Endothelial cell of umbilical vein (primary cell): ENCODE measurements around the gene ACE. TPM values are rescaled to one million over a fixed set of nuclear protein-coding genes. Genes with fewer than 3 reads are reported as not detected.
A peak's percentile ranks its signal among the peaks of the same experiment; 100 is the strongest.

Experiments
- BruUV-seq: library from RNA; stranded (reverse); fragments of 400-500 nt; replicated peaks from 2 replicates; lab custom pipeline; 2021; lab: Mats Ljungman, UMichigan
- CTCF ChIA-PET: fragments of 300-600, 350-600 bp; sonication (Branson Sonifier 250); formaldehyde crosslinking; loops from one replicate; lab custom pipeline; 2021; ENCODE audit warnings: antibody characterized with exemption, inconsistent platforms; lab: Charles Lee
- POLR2A ChIA-PET: fragments of 300-600, 350-600 bp; sonication (Branson Sonifier 250); formaldehyde crosslinking; loops from one replicate; lab custom pipeline; 2021; ENCODE audit warnings: antibody characterized with exemption, inconsistent platforms; lab: Charles Lee
- DNase-seq: peaks from one replicate; pipeline ENCODE4 v3.0.0-alpha.2; 2011; ENCODE audit warnings: low read depth, low spot score
- FAIRE-seq: peaks from 2 replicates; lab custom pipeline; 2011; peaks lifted over from hg19 to GRCh38; lab: Jason Lieb, UNC
- H2AFZ ChIP-seq: 2 replicates; pipeline ENCODE4 v1.6.0; 2012; ENCODE audit warnings: low read depth, low read length, control low read depth, inconsistent platforms
- H3K27ac ChIP-seq: 2 replicates; pipeline ENCODE4 v1.5.1; 2011; ENCODE audit warnings: low read depth, mild to moderate bottlenecking, control low read depth, low read length, moderate library complexity; ENCODE audit not compliant: insufficient read depth
- H3K27me3 ChIP-seq, 2 experiments: 2 replicates each; pipeline versions ENCODE4 v1.6.0 to v1.6.1; 2011; ENCODE audit warnings: low read length in 2 of 2, mixed read lengths in 1 of 2; ENCODE audit not compliant: control insufficient read depth in 2 of 2, insufficient read depth in 2 of 2
- H3K36me3 ChIP-seq, 2 experiments: 2 replicates in 1 of 2; 3 replicates in 1 of 2; pipeline ENCODE4 v1.5.1; 2011; ENCODE audit warnings: low read length in 2 of 2, mild to moderate bottlenecking in 1 of 2, moderate library complexity in 1 of 2; ENCODE audit not compliant: control insufficient read depth in 2 of 2, insufficient read depth in 2 of 2; ENCODE audit errors: extremely low read depth in 1 of 2
- H3K4me1 ChIP-seq: 3 replicates; pipeline ENCODE4 v1.5.1; 2011; ENCODE audit warnings: mild to moderate bottlenecking, low read length; ENCODE audit not compliant: control insufficient read depth, insufficient read depth; ENCODE audit errors: extremely low read depth
- H3K4me2 ChIP-seq: 2 replicates; pipeline ENCODE4 v1.6.1; 2011; ENCODE audit warnings: low read length, control low read depth, mixed read lengths; ENCODE audit not compliant: insufficient read depth
- H3K4me3 ChIP-seq, 3 experiments: fragments of 200-600 bp in 1 of 3; sonication (generic), shearing (Covaris generic) in 1 of 3; replicated peaks in 1 of 3; 2 replicates each; pipeline ENCODE4 v1.5.1; 2011 to 2016; ENCODE audit warnings: control low read depth in 3 of 3, low read length in 3 of 3, mild to moderate bottlenecking in 2 of 3, inconsistent platforms in 1 of 3, low read depth in 1 of 3, moderate library complexity in 1 of 3; ENCODE audit not compliant: insufficient read depth in 1 of 3
- H3K79me2 ChIP-seq: 2 replicates; pipeline ENCODE4 v1.6.0; 2012; ENCODE audit warnings: low read length, inconsistent platforms; ENCODE audit not compliant: control insufficient read depth, insufficient read depth
- H3K9ac ChIP-seq: replicated peaks from 2 replicates; pipeline ENCODE3; 2011; ENCODE audit warnings: low read length, control low read depth; ENCODE audit not compliant: insufficient read depth; ENCODE audit errors: extremely low read depth
- H3K9me1 ChIP-seq: replicated peaks from 3 replicates; pipeline ENCODE4 v1.6.0; 2011; ENCODE audit warnings: mild to moderate bottlenecking, low read length; ENCODE audit not compliant: control insufficient read depth, insufficient read depth; ENCODE audit errors: extremely low read depth
- H3K9me3 ChIP-seq: replicated peaks from 2 replicates; pipeline ENCODE4 v1.5.1; 2012; ENCODE audit warnings: low read length, inconsistent platforms; ENCODE audit not compliant: control insufficient read depth, insufficient read depth
- H4K20me1 ChIP-seq: replicated peaks from 2 replicates; pipeline ENCODE3; 2011; ENCODE audit warnings: mild to moderate bottlenecking, low read length; ENCODE audit not compliant: control insufficient read depth, insufficient read depth; ENCODE audit errors: extremely low read depth
- CTCF ChIP-seq, 2 donors: IDR thresholded peaks; 1 replicate in 1 of 2; 2 replicates in 1 of 2; pipeline ENCODE4 v1.5.1; 2011; ENCODE audit warnings: low read length in 2 of 2, mild to moderate bottlenecking in 2 of 2, moderate library complexity in 2 of 2, control low read depth in 1 of 2, inconsistent platforms in 1 of 2, low read depth in 1 of 2; ENCODE audit not compliant: insufficient read depth in 1 of 2; ENCODE audit errors: extremely low read depth in 1 of 2
- GATA2 ChIP-seq: IDR thresholded peaks from 2 replicates; pipeline ENCODE4 v1.7.0; 2011; ENCODE audit warnings: low read depth, mild to moderate bottlenecking, moderate library complexity, mixed read lengths, low read length; ENCODE audit not compliant: insufficient read length, insufficient read depth
- JUN ChIP-seq: IDR thresholded peaks from 2 replicates; pipeline ENCODE4 v1.6.1; 2011; ENCODE audit warnings: borderline replicate concordance, low read depth; ENCODE audit not compliant: insufficient read length, insufficient read depth
- MYC ChIP-seq: IDR thresholded peaks from one replicate; pipeline ENCODE4 v1.6.1; 2011; ENCODE audit warnings: mild to moderate bottlenecking, low read depth, low read length
- POLR2A ChIP-seq: IDR thresholded peaks from 2 replicates; pipeline ENCODE4 v1.6.1; 2012; ENCODE audit warnings: low read depth, mild to moderate bottlenecking, control low read depth, low read length
- POLR2AphosphoS5 ChIP-seq: IDR thresholded peaks from 2 replicates; pipeline ENCODE4 v1.6.1; 2012; ENCODE audit warnings: low read depth, mild to moderate bottlenecking, control low read depth, low read length, moderate library complexity; ENCODE audit not compliant: insufficient read depth
- dilution Hi-C: fragments of 300-500 bp; cut with MboI; formaldehyde crosslinking; loops from one replicate; pipeline ENCODE4 v1.15.0; 2019; ENCODE audit warnings: low sequenced_read_pairs; ENCODE audit not compliant: extremely low pct_ligation_motif_present
- intact Hi-C: fragments of 100-400 bp; cut with micrococcal nuclease; formaldehyde crosslinking; loops from one replicate; pipeline ENCODE4 v1.10.0; 2022
- polyA plus RNA-seq, 4 experiments: library from polyadenylated mRNA; depleted of rRNA in 3 of 4; stranded (reverse) in 3 of 4; unstranded in 1 of 4; fragments of >200 nt; gene quantifications; 2 replicates each; pipeline versions ENCODE4 v1.2.1 to v1.2.3, GENCODE V29; 2011 to 2012; ENCODE audit warnings: missing spikeins in 1 of 4
- total RNA-seq: library from RNA; stranded (reverse); gene quantifications from 2 replicates; pipeline ENCODE4 v1.2.3, GENCODE V29; 2021

ACE gene
- total and polyA plus RNA-seq, 2 donors (not counting 3 experiments of a cell fraction or from before 2014, with no cell fraction given), result 63.4 to 207 TPM

DNA sequence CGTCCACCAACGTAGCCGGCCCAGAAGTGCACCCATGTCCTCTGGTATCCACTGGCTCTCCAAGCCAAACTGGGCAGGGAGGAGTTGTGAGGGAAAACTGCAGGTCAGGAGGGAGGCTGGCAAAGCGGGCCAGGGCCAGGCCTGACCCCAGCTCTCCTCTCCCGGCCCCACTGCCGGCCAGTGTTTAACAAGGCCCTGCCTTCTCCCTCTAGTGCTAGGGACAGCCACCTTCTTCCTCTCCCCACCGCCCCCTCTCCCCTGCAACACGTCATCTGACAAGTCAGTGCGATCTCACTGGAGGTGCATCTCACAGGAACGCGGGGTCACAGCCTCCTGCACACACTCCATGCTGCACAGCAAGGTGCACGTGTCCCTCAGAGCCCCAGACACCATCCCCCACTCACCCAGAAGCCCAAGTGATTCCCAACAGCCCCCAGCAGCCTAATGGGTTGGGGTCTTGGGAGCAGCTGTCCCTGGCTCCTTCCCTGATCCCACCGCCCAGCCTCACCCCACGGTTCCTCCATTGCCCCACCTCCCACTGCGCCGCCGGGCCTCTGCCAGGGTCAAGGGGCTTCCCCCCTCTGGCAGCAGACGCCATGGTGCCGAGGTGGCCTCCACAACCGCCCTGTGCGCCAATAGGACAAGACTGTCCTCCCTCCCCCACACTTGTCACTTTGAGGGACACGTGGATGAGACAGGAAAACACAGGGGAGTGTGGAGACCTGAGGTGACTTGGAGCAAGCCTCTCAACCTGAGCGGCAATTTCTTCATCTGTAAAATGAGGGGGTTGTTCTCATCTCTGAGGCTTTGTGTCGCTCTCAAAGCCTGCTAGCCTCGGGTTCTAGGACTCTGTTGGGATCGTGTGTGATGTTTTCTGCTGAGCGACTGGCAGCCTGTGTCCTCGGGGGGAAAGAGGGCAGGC is 1.1 kb upstream of the ACE start:
- no peaks in the 10 kb centered on the region for H3K9me1 ChIP-seq
- peaks cover 0 to 11% of the 10 kb centered on the region in 2 experiments for H3K36me3 ChIP-seq
- H3K9me3 ChIP-seq, result no peaks in the 10 kb centered on the region
- no TSS peak for BruUV-seq
- dilution Hi-C loops, result no loop called here
- H3K27ac ChIP-seq, result peak overlapping the region; percentile 68
- no peak overlapping the region for H3K9ac ChIP-seq
- no peaks in the 10 kb centered on the region for H3K27me3 ChIP-seq
- POLR2A ChIA-PET, result interaction anchor here (1.4 to 2.2 kb wide), 2 partner anchors 29 to 44 kb away, joined by 3 to 13 read pairs; partner anchors contain the start of gene CYB561
- H3K4me2 ChIP-seq, result no peak overlapping the region
- DNase-seq (no peak), FAIRE-seq (no peak)
- H4K20me1 ChIP-seq, result no peaks in the 10 kb centered on the region
- no peaks in the 10 kb centered on the region for H3K79me2 ChIP-seq
- peaks cover 31% of the 10 kb centered on the region for H3K4me1 ChIP-seq
- no peak for TF ChIP-seq POLR2AphosphoS5
- TF ChIP-seq MYC, result no peak
- no peak for TF ChIP-seq JUN
- no peak for TF ChIP-seq GATA2
- TF ChIP-seq CTCF (IDR thresholded peaks at IDR 0.05; ENCODE audit: extremely low read depth in 1 of 2, insufficient read depth in 1 of 2, low read depth in 1 of 2, low read length in 2 of 2), result no peak
- no peak for TF ChIP-seq POLR2A
- H3K4me3 ChIP-seq, result no peak overlapping the region
- no peak overlapping the region for H2AFZ ChIP-seq
- CTCF ChIA-PET, result interaction anchor here (1.6 to 11.1 kb wide), 6 partner anchors 6 to 136 kb away, joined by 7 to 540 read pairs (median 42); partner anchors contain the start of gene CYB561
- intact Hi-C loops, result loop anchor here (2.0 kb wide), 1 partner anchor 15 kb away; no protein-coding TSS in a partner anchor
